A549 (cell line): ENCODE data around the gene SLC24A4. TPM values are rescaled to one million over a fixed set of nuclear protein-coding genes. Genes with fewer than 3 reads are reported as not detected.

Source experiments
- ATAC-seq, 2 experiments: fragments of 200-7000 bp in 1 of 2; fragments of >200 bp in 1 of 2; cut with Nextera tagmentation in 1 of 2; cut with Tn5 transposase in 1 of 2; 3 replicates each; pipeline versions ENCODE4 v1.8.0 to v1.9.1; 2018 to 2020; ENCODE audit warnings: mild to moderate bottlenecking in 1 of 2, moderate library complexity in 1 of 2
- CTCF ChIA-PET: fragments of 300-600 bp; sonication (Branson Sonifier 250); formaldehyde crosslinking; extraction: SDS; loops from one replicate; lab custom pipeline; 2021; ENCODE audit warnings: antibody characterized with exemption, inconsistent platforms; lab: Yijun Ruan, JAX
- POLR2A ChIA-PET: fragments of 350-600 bp; formaldehyde crosslinking; extraction: SDS; loops from one replicate; lab custom pipeline; 2021; ENCODE audit warnings: antibody characterized with exemption, inconsistent platforms; lab: Yijun Ruan, JAX
- DNase-seq, 2 experiments: peaks; one replicate each; pipeline versions ENCODE4 v3.0.0 to v3.0.0-alpha.2; 2011 to 2016; ENCODE audit warnings: low read depth in 1 of 2, low spot score in 1 of 2
- FAIRE-seq: peaks from 2 replicates; lab custom pipeline; 2011; peaks lifted over from hg19 to GRCh38; lab: Jason Lieb, UNC
- H3K27ac ChIP-seq, 2 experiments: fragments of >200 bp; sonication (Bioruptor Twin); formaldehyde crosslinking; 3 replicates each; pipeline ENCODE4 v1.5.1; 2016 to 2017
- H3K4me1 ChIP-seq: fragments of >200 bp; sonication (Bioruptor Twin); formaldehyde crosslinking; 3 replicates; pipeline ENCODE4 v1.6.1; 2016
- H3K4me2 ChIP-seq: fragments of >200 bp; sonication (Bioruptor Twin); formaldehyde crosslinking; 3 replicates; pipeline ENCODE4 v1.6.1; 2016
- H3K4me3 ChIP-seq: fragments of >200 bp; sonication (Bioruptor Twin); formaldehyde crosslinking; 3 replicates; pipeline ENCODE4 v1.5.1; 2016
- H3K9me3 ChIP-seq: fragments of >200 bp; sonication (Bioruptor Twin); formaldehyde crosslinking; 3 replicates; pipeline ENCODE4 v1.6.1; 2016
- BHLHE40 ChIP-seq: IDR thresholded peaks from 2 replicates; pipeline ENCODE4 v1.6.1; 2012; ENCODE audit warnings: low read depth, low read length, inconsistent platforms
- CBX8 ChIP-seq: fragments of 200-600 bp; sonication (generic); IDR thresholded peaks from 2 replicates; pipeline ENCODE4 v1.6.1; 2016
- CEBPB ChIP-seq, 2 experiments: fragments of >200 bp in 1 of 2; sonication (Bioruptor Twin) in 1 of 2; formaldehyde crosslinking in 1 of 2; IDR thresholded peaks; 2 replicates each; pipeline ENCODE4 v1.6.1; 2012 to 2016
- E2F6 ChIP-seq: IDR thresholded peaks from 2 replicates; pipeline ENCODE4 v1.6.1; 2012; ENCODE audit warnings: low read depth, borderline replicate concordance
- ESRRA ChIP-seq: fragments of 150-350 bp; IDR thresholded peaks from 2 replicates; pipeline ENCODE4 v1.6.1; 2014; ENCODE audit warnings: mild to moderate bottlenecking, low read length, borderline replicate concordance
- HEYL ChIP-seq: fragments of 250-450 bp; sonication (Bioruptor Pico); IDR thresholded peaks from 2 replicates; pipeline ENCODE4 v1.8.0; 2021; ENCODE audit warnings: mild to moderate bottlenecking, moderate library complexity
- HOXA7 ChIP-seq: fragments of 250-450 bp; sonication (Bioruptor Pico); IDR thresholded peaks from 2 replicates; pipeline ENCODE4 v1.5.0; 2020; ENCODE audit warnings: mild to moderate bottlenecking, moderate library complexity
- HOXB5 ChIP-seq: fragments of 250-450 bp; sonication (Bioruptor Pico); IDR thresholded peaks from 2 replicates; pipeline ENCODE4 v1.5.0; 2020; ENCODE audit warnings: mild to moderate bottlenecking, moderate library complexity
- MAFK ChIP-seq: fragments of 450-650 bp; IDR thresholded peaks from 2 replicates; pipeline ENCODE4 v1.6.1; 2014; ENCODE audit not compliant: partially characterized antibody
- MAX ChIP-seq: IDR thresholded peaks from 2 replicates; pipeline ENCODE4 v1.6.1; 2012
- MAZ ChIP-seq: fragments of 150-350 bp; IDR thresholded peaks from 2 replicates; pipeline ENCODE4 v1.6.1; 2014; ENCODE audit warnings: antibody characterized with exemption, low read depth, low read length, borderline replicate concordance
- NPAS2 ChIP-seq: fragments of 250-450 bp; sonication (Bioruptor Pico); IDR thresholded peaks from 2 replicates; pipeline ENCODE4 v1.8.0; 2022; ENCODE audit warnings: mild to moderate bottlenecking, moderate library complexity, borderline replicate concordance
- PBX3 ChIP-seq: IDR thresholded peaks from 2 replicates; pipeline ENCODE4 v1.6.1; 2012
- POLR2A ChIP-seq: IDR thresholded peaks from 2 replicates; pipeline ENCODE4 v1.6.1; 2012; ENCODE audit warnings: mild to moderate bottlenecking, low read length
- RARB ChIP-seq: fragments of 250-450 bp; sonication (Bioruptor Pico); IDR thresholded peaks from 2 replicates; pipeline ENCODE4 v1.8.0; 2021; ENCODE audit warnings: mild to moderate bottlenecking, moderate library complexity
- RCOR1 ChIP-seq: fragments of 150-350 bp; IDR thresholded peaks from 2 replicates; pipeline ENCODE4 v1.6.1; 2014; ENCODE audit warnings: antibody characterized with exemption, low read length, low read depth
- SMC3 ChIP-seq: fragments of >200 bp; sonication (Bioruptor Twin); formaldehyde crosslinking; IDR thresholded peaks from 3 replicates; pipeline ENCODE4 v1.6.1; 2018; ENCODE audit warnings: inconsistent platforms
- TFCP2L1 ChIP-seq: fragments of 250-450 bp; sonication (Bioruptor Pico); IDR thresholded peaks from 2 replicates; pipeline ENCODE4 v1.5.0; 2021; ENCODE audit warnings: mild to moderate bottlenecking
- ZC3H11A ChIP-seq: fragments of 450-650 bp; IDR thresholded peaks from 2 replicates; pipeline ENCODE4 v1.6.1; 2014; ENCODE audit warnings: antibody characterized with exemption, mild to moderate bottlenecking
- ZSCAN20 ChIP-seq: fragments of 250-450 bp; sonication (Bioruptor Pico); IDR thresholded peaks from 2 replicates; pipeline ENCODE4 v1.8.0; 2022; ENCODE audit warnings: mild to moderate bottlenecking, moderate library complexity
- WGBS: methylation state at CpG from one replicate; pipeline ENCODE4 v1.1.6; 2017; ENCODE audit errors: missing lambda C conversion rate; 5-methylcytosine and 5-hydroxymethylcytosine counted together
- polyA plus RNA-seq, 4 experiments: library from polyadenylated mRNA; depleted of rRNA in 3 of 4; stranded (reverse); fragments of >200 nt; fragmentation: RNase III in 1 of 4; extraction: RNeasy Plus Mini Kit Qiagen cat#74134 plus additional on column Dnase treatment in 1 of 4; gene quantifications; 2 replicates in 3 of 4; 3 replicates in 1 of 4; pipeline ENCODE4 v1.2.3, GENCODE V29; 2011 to 2017
- TF ChIP-seq, protein P1 (sequence below): fragments of 250-450 bp; sonication (Bioruptor Pico); IDR thresholded peaks from 2 replicates; pipeline ENCODE4 v1.5.0; 2020; ENCODE audit warnings: low read depth, mild to moderate bottlenecking, moderate library complexity
- TF ChIP-seq, protein P2 (sequence below): fragments of 200-600 bp; sonication (generic); IDR thresholded peaks from 2 replicates; pipeline ENCODE4 v1.6.1; 2016; ENCODE audit warnings: antibody characterized with exemption, mild to moderate bottlenecking, moderate library complexity

SLC24A4 gene
- polyA plus RNA-seq, 2 of the 4 experiments (the other 2 are of a cell fraction), result 0.05 to 0.19 TPM

DNA sequence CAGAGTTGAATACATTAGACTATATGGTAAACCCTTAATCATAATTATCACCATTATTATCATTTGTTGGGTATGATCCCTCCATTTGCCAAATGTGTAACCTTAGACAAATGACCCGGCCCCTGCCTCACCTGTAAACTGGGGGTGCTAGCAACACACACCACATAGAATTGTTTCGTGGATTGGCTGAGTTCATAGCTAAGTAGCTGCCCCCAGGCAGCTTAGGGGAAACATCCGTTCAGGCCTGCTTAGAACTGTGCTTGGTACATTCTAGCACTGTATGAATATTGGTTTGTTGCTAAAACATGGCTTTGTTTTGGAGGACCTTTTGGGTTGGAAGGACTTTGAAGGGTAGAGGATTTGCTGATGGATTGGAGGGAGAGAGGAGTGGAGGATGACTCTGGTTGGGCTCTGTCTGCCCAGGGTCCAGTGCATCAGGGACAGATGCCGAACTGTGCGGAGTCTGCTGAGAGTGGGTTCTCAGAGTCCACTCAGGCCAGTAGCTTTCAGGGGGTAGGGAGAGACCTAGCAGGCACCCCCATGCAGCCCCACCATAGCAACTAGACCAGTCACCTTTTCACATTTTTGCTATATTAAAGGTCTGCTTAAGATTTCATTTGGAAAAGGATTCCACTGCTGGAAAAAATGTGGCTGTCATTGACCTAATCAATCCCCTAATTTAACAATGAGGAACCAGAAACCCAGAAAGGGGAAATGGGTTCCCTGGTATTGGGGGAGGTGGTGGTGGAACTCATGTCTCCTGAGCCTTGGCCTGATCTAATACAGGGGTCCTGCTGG lies 192.8 kb downstream of the SLC24A4 start:
- Histone ChIP-seq H3K4me1 (peaks cover 35% of the 10 kb centered on the region), H3K27ac (peak overlapping the region in 1 of 2 experiments; percentile 99; a peak in 3 of 6 replicates), H3K9me3 (no peaks in the 10 kb centered on the region), H3K4me3 (no peak overlapping the region), H3K4me2 (peak overlapping the region; percentile 92; the same call in 2 of the 3 replicates)
- no peak for TF ChIP-seq HOXA7 (CRISPR knock-in tag)
- TF ChIP-seq ZC3H11A, result no peak
- no peak for TF ChIP-seq MAZ
- TF ChIP-seq RCOR1, result no peak
- no peak for TF ChIP-seq RARB (CRISPR knock-in tag)
- no peak for TF ChIP-seq CBX8
- no peak for TF ChIP-seq BHLHE40
- no peak for TF ChIP-seq CEBPB (IDR thresholded peaks at IDR 0.05)
- TF ChIP-seq ZSCAN20 (CRISPR knock-in tag), result no peak
- TF ChIP-seq POLR2A, result no peak
- no peak for TF ChIP-seq HOXB5 (CRISPR knock-in tag)
- no peak for TF ChIP-seq SMC3
- TF ChIP-seq, protein P1, sequence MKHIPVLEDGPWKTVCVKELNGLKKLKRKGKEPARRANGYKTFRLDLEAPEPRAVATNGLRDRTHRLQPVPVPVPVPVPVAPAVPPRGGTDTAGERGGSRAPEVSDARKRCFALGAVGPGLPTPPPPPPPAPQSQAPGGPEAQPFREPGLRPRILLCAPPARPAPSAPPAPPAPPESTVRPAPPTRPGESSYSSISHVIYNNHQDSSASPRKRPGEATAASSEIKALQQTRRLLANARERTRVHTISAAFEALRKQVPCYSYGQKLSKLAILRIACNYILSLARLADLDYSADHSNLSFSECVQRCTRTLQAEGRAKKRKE (CRISPR knock-in tag), result no peak
- TF ChIP-seq, protein P2, sequence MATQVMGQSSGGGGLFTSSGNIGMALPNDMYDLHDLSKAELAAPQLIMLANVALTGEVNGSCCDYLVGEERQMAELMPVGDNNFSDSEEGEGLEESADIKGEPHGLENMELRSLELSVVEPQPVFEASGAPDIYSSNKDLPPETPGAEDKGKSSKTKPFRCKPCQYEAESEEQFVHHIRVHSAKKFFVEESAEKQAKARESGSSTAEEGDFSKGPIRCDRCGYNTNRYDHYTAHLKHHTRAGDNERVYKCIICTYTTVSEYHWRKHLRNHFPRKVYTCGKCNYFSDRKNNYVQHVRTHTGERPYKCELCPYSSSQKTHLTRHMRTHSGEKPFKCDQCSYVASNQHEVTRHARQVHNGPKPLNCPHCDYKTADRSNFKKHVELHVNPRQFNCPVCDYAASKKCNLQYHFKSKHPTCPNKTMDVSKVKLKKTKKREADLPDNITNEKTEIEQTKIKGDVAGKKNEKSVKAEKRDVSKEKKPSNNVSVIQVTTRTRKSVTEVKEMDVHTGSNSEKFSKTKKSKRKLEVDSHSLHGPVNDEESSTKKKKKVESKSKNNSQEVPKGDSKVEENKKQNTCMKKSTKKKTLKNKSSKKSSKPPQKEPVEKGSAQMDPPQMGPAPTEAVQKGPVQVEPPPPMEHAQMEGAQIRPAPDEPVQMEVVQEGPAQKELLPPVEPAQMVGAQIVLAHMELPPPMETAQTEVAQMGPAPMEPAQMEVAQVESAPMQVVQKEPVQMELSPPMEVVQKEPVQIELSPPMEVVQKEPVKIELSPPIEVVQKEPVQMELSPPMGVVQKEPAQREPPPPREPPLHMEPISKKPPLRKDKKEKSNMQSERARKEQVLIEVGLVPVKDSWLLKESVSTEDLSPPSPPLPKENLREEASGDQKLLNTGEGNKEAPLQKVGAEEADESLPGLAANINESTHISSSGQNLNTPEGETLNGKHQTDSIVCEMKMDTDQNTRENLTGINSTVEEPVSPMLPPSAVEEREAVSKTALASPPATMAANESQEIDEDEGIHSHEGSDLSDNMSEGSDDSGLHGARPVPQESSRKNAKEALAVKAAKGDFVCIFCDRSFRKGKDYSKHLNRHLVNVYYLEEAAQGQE, result no peak
- no peak for TF ChIP-seq NPAS2 (CRISPR knock-in tag)
- no peak for TF ChIP-seq MAX
- no peak for TF ChIP-seq TFCP2L1 (CRISPR knock-in tag)
- TF ChIP-seq MAFK, result no peak
- 96% methylated on average over 5 of the region's 5 CpGs for WGBS
- POLR2A ChIA-PET, result no interaction called here
- DNase-seq (no peak), ATAC-seq (no peak), FAIRE-seq (no peak)
- CTCF ChIA-PET, result no interaction called here

DNA sequence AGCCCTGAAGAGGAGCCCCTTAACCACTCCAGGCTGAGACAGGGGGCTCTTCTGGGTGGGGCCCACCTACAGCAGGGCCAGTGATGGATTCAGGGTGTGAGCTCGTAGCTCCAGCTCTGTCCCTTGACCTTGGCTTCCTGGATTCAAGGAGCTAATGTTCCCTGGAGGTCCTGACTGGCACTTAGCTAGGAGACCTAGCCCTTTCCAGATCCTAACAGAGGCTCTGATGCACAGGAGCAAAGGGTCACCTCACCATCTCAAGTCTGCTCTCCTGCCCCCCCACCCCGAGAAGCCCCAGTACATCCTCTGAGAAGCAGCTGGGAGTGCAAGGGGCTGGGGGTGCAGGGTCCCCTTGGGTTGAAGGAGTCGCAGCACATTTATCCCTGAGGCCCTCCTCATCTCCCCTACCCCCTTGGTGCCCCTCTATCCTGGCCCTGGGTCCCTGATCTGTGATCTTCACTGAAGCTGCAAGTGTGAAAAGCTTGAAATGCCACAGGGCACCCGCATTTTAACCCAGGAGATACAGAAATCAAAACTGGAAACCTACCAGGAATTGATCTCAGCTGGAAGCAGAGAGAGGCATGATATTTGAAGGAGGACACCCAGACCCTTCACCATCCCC lies 193.5 kb downstream of the SLC24A4 start:
- TF ChIP-seq ESRRA, result no peak
- no peak for TF ChIP-seq HEYL
- no peak for TF ChIP-seq E2F6
- TF ChIP-seq PBX3, result no peak
- TF ChIP-seq, all 56 proteins: peak for 0
- DNase-seq, result no peak
- POLR2A ChIA-PET, result no interaction called here
- Histone ChIP-seq H3K27ac (0 out of 6 replicates have a peak overlapping the region, but pooled peaks of 1 of the 2 experiments have one; percentile 99), H3K9me3 (no peaks in the 10 kb centered on the region), H3K4me1 (peaks cover 28% of the 10 kb centered on the region), H3K4me2 (no peak overlapping the region), H3K4me3 (no peak overlapping the region)
- CTCF ChIA-PET, result no interaction called here
- no peak for FAIRE-seq
- no peak for ATAC-seq
- WGBS, result 96% methylated on average over 3 of the region's 4 CpGs
